GM21423 (cell line): Measurements from ENCODE around the gene SGSM1.
"Not testable (repeated sequence)": the region's sequence is repeated elsewhere in the genome, so short reads cannot be mapped to it uniquely, and the experiment has no call there.

ENCODE experiments used
- ATAC-seq: cut with Tn5 transposase; IDR thresholded peaks from one replicate; pipeline ENCODE4 v1.9.1; 2021; ENCODE audit warnings: mild to moderate bottlenecking, moderate library complexity; ENCODE audit not compliant: unreplicated experiment

The SGSM1 gene

GRCh38 chr22:24893341-24894070 is 87.5 kb downstream of the SGSM1 start:
- ATAC-seq = no peak

- no peak for ATAC-seq
These were observed 88.4 kb downstream of the SGSM1 start for GRCh38 chr22:24894220-24894975.

- no peak for ATAC-seq
These were observed 89.0 kb downstream of the SGSM1 start for GRCh38 chr22:24894998-24895397.

GRCh38 chr22:24901448-24901847 is 95.4 kb downstream of the SGSM1 start:
- no peak for ATAC-seq

- no peak for ATAC-seq
These were observed 99.9 kb downstream of the SGSM1 start for GRCh38 chr22:24905909-24906308.

- ATAC-seq = not testable (repeated sequence)
These were observed 101.1 kb downstream of the SGSM1 start for GRCh38 chr22:24907101-24907500.

- no peak for ATAC-seq
These were observed 114.0 kb downstream of the SGSM1 start for GRCh38 chr22:24920029-24920428.

GRCh38 chr22:24925586-24926427 is 119.8 kb downstream of the SGSM1 start:
- no peak for ATAC-seq

GRCh38 chr22:24926428-24926725 is 120.4 kb downstream of the SGSM1 start:
- no peak for ATAC-seq

- ATAC-seq = no peak
These were observed 121.0 kb downstream of the SGSM1 start for GRCh38 chr22:24926849-24927579.

- ATAC-seq = no peak
These were observed 122.3 kb downstream of the SGSM1 start for GRCh38 chr22:24928322-24928721.

GRCh38 chr22:24930678-24931077 is 124.7 kb downstream of the SGSM1 start:
- ATAC-seq = no peak

- ATAC-seq = no peak
These were observed 129.9 kb downstream of the SGSM1 start for GRCh38 chr22:24935771-24936483.

GRCh38 chr22:24937114-24937513 is 131.1 kb downstream of the SGSM1 start:
- ATAC-seq = no peak

GRCh38 chr22:24938741-24939341 is 132.8 kb downstream of the SGSM1 start:
- no peak for ATAC-seq

GRCh38 chr22:24942301-24942700 is 136.3 kb downstream of the SGSM1 start:
- no peak for ATAC-seq

GRCh38 chr22:24944217-24944937 is 138.4 kb downstream of the SGSM1 start:
- ATAC-seq = no peak

GRCh38 chr22:24945430-24945829 is 139.4 kb downstream of the SGSM1 start:
- ATAC-seq = no peak

GRCh38 chr22:24947383-24947782 is 141.4 kb downstream of the SGSM1 start:
- no peak for ATAC-seq
